ENCODE data around the gene AIPL1.
"Not testable (repeated sequence)": the region's sequence is repeated elsewhere in the genome, so short reads cannot be mapped to it uniquely, and the experiment has no call there.

The AIPL1 gene, protein sequence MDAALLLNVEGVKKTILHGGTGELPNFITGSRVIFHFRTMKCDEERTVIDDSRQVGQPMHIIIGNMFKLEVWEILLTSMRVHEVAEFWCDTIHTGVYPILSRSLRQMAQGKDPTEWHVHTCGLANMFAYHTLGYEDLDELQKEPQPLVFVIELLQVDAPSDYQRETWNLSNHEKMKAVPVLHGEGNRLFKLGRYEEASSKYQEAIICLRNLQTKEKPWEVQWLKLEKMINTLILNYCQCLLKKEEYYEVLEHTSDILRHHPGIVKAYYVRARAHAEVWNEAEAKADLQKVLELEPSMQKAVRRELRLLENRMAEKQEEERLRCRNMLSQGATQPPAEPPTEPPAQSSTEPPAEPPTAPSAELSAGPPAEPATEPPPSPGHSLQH

DNA sequence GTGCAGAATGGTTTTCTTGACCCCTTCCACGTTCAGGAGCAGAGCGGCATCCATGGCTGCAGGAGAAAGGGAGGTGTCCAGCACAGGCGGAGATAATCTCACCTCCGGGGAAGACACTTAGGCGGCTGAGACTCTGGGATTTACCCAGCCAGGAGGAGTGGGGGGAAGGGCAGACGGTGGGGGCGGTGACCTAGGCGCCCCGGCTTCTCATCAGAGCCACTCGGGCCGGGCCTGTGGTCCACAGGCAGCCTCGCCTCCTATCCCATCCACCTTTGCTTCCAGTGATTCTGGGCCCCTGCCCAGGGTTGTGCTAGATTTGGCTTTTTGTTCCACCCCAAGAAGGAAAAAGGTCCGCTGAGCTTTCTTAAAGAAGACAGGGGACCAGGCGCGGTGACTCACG, at the start of gene AIPL1:
TSS of gene AIPL1 (minus strand) at position 71 of the 400 bp plus-strand sequence. CDS start at position 54, 17 bp downstream.
- ChIA-PET POLR2A (interaction anchor here (0.8 kb wide), 1 partner anchor 966 kb away, joined by 3 read pairs; the partner anchor contains the start of gene DHX33), CTCF (no interaction called here)
- TF ChIP-seq SUZ12 (IDR thresholded peaks at IDR 0.05) = no peak
- no peak for TF ChIP-seq FOXK2 (IDR thresholded peaks at IDR 0.05)
- TF ChIP-seq ARNT (IDR thresholded peaks at IDR 0.05) = no peak
- TF ChIP-seq, protein P1, sequence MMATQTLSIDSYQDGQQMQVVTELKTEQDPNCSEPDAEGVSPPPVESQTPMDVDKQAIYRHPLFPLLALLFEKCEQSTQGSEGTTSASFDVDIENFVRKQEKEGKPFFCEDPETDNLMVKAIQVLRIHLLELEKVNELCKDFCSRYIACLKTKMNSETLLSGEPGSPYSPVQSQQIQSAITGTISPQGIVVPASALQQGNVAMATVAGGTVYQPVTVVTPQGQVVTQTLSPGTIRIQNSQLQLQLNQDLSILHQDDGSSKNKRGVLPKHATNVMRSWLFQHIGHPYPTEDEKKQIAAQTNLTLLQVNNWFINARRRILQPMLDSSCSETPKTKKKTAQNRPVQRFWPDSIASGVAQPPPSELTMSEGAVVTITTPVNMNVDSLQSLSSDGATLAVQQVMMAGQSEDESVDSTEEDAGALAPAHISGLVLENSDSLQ (IDR thresholded peaks at IDR 0.05) = no peak
- TF ChIP-seq BHLHE40 (IDR thresholded peaks at IDR 0.05; ENCODE audit: borderline replicate concordance) = no peak
- no peak for TF ChIP-seq FOXM1 (IDR thresholded peaks at IDR 0.05; ENCODE audit: borderline replicate concordance)
- no peak for TF ChIP-seq NFRKB (IDR thresholded peaks at IDR 0.05)
- TF ChIP-seq FOXA1 (IDR thresholded peaks at IDR 0.05) = no peak
- no peak for TF ChIP-seq ZNF384 (IDR thresholded peaks at IDR 0.05)
- TF ChIP-seq ELF4 (IDR thresholded peaks at IDR 0.05) = no peak
- no peak for TF ChIP-seq TARDBP (IDR thresholded peaks at IDR 0.05)
- no peak for TF ChIP-seq L3MBTL2 (conservative IDR thresholded peaks at IDR 0.05)
- DNase-seq (ENCODE audit: extremely low spot score) = no peak

DNA sequence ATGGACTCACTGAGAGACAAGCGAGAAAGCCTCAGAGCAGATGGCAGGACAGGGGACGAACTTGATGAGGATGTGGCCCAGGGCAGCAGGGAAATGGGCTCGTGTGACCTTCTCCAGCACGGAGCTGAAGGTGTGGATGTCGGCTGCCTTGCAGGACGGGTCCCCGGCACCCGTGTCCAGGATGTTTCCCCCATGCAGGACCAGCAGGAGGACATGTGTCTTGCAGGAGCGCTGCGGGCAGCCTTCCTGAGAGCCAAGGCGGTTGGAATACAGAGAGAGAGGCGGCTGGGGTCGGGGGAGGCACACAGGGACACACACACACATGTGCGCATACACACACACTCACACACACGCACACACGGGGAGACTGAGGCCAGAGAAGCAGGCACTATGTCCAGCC, 48.6 kb upstream of the AIPL1 start:
- TF ChIP-seq FOXK2 (IDR thresholded peaks at IDR 0.05) = no peak
- ChIA-PET CTCF (no interaction called here), POLR2A (no interaction called here)
- no peak for DNase-seq (ENCODE audit: extremely low spot score)

DNA sequence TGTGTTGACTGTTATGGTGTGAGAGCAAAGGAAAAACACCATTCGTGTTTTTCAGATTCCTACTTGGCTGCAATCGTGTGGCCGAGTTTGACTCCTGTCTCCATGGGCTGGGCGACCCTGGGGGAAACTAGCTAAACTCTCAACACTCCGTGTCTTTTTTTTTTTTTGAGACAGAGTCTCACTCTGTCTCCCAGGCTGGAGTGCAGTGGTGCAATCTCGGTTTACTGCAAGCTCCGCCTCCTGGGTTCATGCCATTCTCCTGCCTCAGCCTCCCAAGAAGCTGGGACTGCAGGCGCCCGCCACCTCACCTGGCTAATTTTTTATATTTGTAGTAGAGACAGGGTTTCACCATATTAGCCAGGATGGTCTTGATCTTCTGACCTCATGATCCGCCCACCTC, 47.9 kb upstream of the AIPL1 start:
- DNase-seq (ENCODE audit: extremely low spot score); CTCF ChIA-PET: not testable (repeated sequence)
- POLR2A ChIA-PET = interaction anchor here (1.2 kb wide), 1 partner anchor 996 kb away, joined by 3 read pairs; the partner anchor contains the start of gene MIS12

DNA sequence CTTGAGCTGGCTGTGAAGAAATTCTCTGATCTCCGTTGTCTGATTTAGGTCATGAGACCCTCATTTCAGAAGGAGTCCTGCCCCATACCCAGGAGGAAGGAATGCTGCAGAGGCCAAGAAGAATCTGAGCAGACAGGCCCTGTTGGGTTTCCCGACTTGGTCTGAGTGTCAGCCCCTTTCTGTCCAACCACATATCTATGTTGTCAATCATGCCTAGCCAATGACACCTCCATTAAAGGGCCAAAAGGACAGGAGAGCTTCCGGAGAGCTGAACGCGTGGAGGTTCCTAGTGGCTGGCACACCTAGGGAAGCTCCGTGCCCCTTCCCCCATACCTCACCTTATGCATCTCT, 47.2 kb upstream of the AIPL1 start:
- DNase-seq (ENCODE audit: extremely low spot score) = no peak
- POLR2A ChIA-PET = interaction anchor here (1.2 kb wide), 1 partner anchor 996 kb away, joined by 3 read pairs; the partner anchor contains the start of gene MIS12
- TF ChIP-seq SP1 (IDR thresholded peaks at IDR 0.05) (no peak), FOXM1 (IDR thresholded peaks at IDR 0.05; ENCODE audit: borderline replicate concordance) (no peak), FOXK2 (IDR thresholded peaks at IDR 0.05) (no peak)
- CTCF ChIA-PET = no interaction called here

DNA sequence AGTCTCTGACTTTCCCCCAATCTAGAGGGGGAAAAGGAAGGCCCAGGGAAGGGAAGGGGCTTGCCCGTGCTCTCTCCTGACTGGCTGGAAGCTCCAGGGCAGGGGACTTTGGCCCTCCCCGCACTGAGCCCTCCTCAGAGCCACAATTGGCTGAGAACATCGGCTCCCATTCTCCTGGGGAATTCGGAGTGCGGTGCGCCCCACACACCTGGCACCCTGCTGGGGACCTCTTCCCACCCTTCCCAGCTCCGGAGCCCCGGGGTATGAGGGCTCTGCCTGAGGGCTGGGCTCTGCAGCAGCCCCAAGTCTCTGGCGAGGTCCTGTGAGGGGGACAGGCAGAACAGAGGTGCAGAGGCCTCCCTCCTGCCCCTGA, 45.4 kb upstream of the AIPL1 start:
- no peak for DNase-seq (ENCODE audit: extremely low spot score)
- TF ChIP-seq, protein P1 (IDR thresholded peaks at IDR 0.05) = no peak
- TF ChIP-seq L3MBTL2 (conservative IDR thresholded peaks at IDR 0.05) = no peak
- no peak for TF ChIP-seq NFRKB (IDR thresholded peaks at IDR 0.05)
- TF ChIP-seq ZNF384 (IDR thresholded peaks at IDR 0.05) = no peak
- no peak for TF ChIP-seq SP1 (IDR thresholded peaks at IDR 0.05)
- TF ChIP-seq BHLHE40 (IDR thresholded peaks at IDR 0.05; ENCODE audit: borderline replicate concordance) = no peak
- no peak for TF ChIP-seq LEF1 (IDR thresholded peaks at IDR 0.05; ENCODE audit: borderline replicate concordance)
- no peak for TF ChIP-seq HDGF (IDR thresholded peaks at IDR 0.05; ENCODE audit: borderline replicate concordance)
- TF ChIP-seq FOXK2 (IDR thresholded peaks at IDR 0.05) = no peak
- TF ChIP-seq TARDBP (IDR thresholded peaks at IDR 0.05) = no peak
- no peak for TF ChIP-seq FOXM1 (IDR thresholded peaks at IDR 0.05; ENCODE audit: borderline replicate concordance)
- TF ChIP-seq CTBP1 (IDR thresholded peaks at IDR 0.05; ENCODE audit: borderline replicate concordance) = no peak
- no peak for TF ChIP-seq ELF4 (IDR thresholded peaks at IDR 0.05)
- no peak for TF ChIP-seq SUZ12 (IDR thresholded peaks at IDR 0.05)
- TF ChIP-seq FOXA1 (IDR thresholded peaks at IDR 0.05) = no peak
- POLR2A ChIA-PET = no interaction called here
- CTCF ChIA-PET = no interaction called here

DNA sequence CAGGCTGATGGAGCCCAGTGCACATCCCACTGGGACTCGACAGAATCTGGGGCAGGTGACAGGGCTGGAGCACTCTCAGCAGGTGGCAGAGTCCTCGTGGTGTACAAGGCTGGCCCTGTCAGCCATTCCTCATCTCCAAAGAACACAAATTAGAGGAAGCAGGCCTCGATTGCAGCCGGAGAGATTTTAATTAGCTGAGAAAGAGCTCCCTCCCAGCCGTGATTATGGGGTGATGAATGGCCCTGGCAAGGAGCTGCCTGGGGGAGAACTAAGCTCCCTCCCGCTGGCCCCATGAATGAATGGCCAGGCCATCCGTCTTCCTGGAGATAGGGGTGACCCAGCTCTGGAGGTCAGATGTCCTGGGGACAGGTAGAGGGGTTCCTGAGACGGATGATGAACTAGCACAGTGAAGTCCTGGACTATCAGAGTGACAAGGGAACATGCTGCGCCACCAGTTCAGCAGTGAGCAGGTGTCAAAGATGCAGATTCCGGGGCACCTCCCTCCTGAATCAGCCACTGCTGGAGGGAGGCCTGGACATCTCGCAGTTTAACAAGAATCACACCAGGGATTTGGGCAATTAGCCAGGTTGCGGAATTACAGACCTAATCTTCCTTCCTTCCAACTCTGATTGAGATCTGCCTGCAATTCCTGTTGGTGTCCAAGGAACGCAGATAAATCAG, 44.8 kb upstream of the AIPL1 start:
- TF ChIP-seq CTBP1 (IDR thresholded peaks at IDR 0.05; ENCODE audit: borderline replicate concordance) = no peak
- no peak for TF ChIP-seq ARNT (IDR thresholded peaks at IDR 0.05)
- TF ChIP-seq, protein P1 (IDR thresholded peaks at IDR 0.05) = no peak
- no peak for TF ChIP-seq ZNF384 (IDR thresholded peaks at IDR 0.05)
- no peak for TF ChIP-seq NFRKB (IDR thresholded peaks at IDR 0.05)
- TF ChIP-seq FOXM1 (IDR thresholded peaks at IDR 0.05; ENCODE audit: borderline replicate concordance) = no peak
- TF ChIP-seq LEF1 (IDR thresholded peaks at IDR 0.05; ENCODE audit: borderline replicate concordance) = no peak
- no peak for TF ChIP-seq SP1 (IDR thresholded peaks at IDR 0.05)
- no peak for TF ChIP-seq ELF4 (IDR thresholded peaks at IDR 0.05)
- no peak for TF ChIP-seq TARDBP (IDR thresholded peaks at IDR 0.05)
- TF ChIP-seq HDGF (IDR thresholded peaks at IDR 0.05; ENCODE audit: borderline replicate concordance) = no peak
- ChIA-PET CTCF (no interaction called here), POLR2A (no interaction called here)
- DNase-seq (ENCODE audit: extremely low spot score) = no peak

DNA sequence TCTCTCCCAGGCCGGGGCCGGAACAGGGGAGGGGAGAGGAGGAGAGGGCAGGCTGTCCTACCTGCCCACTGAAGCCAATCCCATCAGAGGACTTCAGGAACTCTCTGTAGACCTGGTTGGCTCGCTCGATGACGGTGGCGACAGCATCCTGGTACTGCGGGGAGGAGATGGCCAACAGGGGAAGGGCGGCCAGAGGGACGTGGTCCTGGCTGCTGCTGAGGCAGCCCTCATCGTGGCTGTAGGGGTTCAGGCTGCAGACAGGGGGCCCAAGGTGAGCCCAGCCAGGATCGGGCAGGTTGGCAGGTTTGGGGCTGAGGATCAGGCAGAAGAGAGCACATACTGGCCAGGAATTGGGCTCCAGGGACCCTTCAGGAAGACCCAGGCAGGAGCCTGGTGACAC, 43.6 kb upstream of the AIPL1 start:
- TF ChIP-seq L3MBTL2 (conservative IDR thresholded peaks at IDR 0.05) = no peak
- no peak for TF ChIP-seq TARDBP (IDR thresholded peaks at IDR 0.05)
- no peak for TF ChIP-seq ELF4 (IDR thresholded peaks at IDR 0.05)
- TF ChIP-seq HDGF (IDR thresholded peaks at IDR 0.05; ENCODE audit: borderline replicate concordance) = no peak
- TF ChIP-seq, protein P1 (IDR thresholded peaks at IDR 0.05) = no peak
- TF ChIP-seq SP1 (IDR thresholded peaks at IDR 0.05) = no peak
- TF ChIP-seq ZNF384 (IDR thresholded peaks at IDR 0.05) = no peak
- TF ChIP-seq CTBP1 (IDR thresholded peaks at IDR 0.05; ENCODE audit: borderline replicate concordance) = no peak
- TF ChIP-seq BHLHE40 (IDR thresholded peaks at IDR 0.05; ENCODE audit: borderline replicate concordance) = no peak
- TF ChIP-seq FOXM1 (IDR thresholded peaks at IDR 0.05; ENCODE audit: borderline replicate concordance) = no peak
- TF ChIP-seq ARNT (IDR thresholded peaks at IDR 0.05) = no peak
- no peak for TF ChIP-seq LEF1 (IDR thresholded peaks at IDR 0.05; ENCODE audit: borderline replicate concordance)
- TF ChIP-seq NFRKB (IDR thresholded peaks at IDR 0.05) = no peak
- TF ChIP-seq FOXK2 (IDR thresholded peaks at IDR 0.05) = no peak
- no peak for TF ChIP-seq FOXA1 (IDR thresholded peaks at IDR 0.05)
- no peak for TF ChIP-seq SUZ12 (IDR thresholded peaks at IDR 0.05)
- no peak for DNase-seq (ENCODE audit: extremely low spot score)
- ChIA-PET POLR2A (no interaction called here), CTCF (no interaction called here)
